Thoracic aorta (tissue), 2 donors: Measurements from ENCODE around the gene CELF1. TPM values are rescaled to one million over a fixed set of nuclear protein-coding genes. Genes with fewer than 3 reads are reported as not detected.

Experiments
- total RNA-seq, 2 donors: library from RNA; depleted of rRNA; stranded (reverse); fragments of >200 nt; gene quantifications; one replicate each; pipeline versions ENCODE4 v1.1.0 to v1.2.3, GENCODE V29; 2016

CELF1 gene
- total RNA-seq, 2 donors from 2014 or later, result 112 to 114 TPM

Other genes starting within 250 kb of the CELF1 start
- not detected for gene MYBPC3, start 200.4 kb downstream of the CELF1 start, total RNA-seq
- gene SPI1, start 174.6 kb downstream of the CELF1 start, total RNA-seq, result 10 to 100 TPM; 35.0 to 44.4 TPM
- 100 to 1,000 TPM in 1 of 2 donors, 10 to 100 TPM in 1; 97.7 to 163 TPM for gene SLC39A13, start 144.5 kb downstream of the CELF1 start, total RNA-seq
- 100 to 1,000 TPM; 122 to 160 TPM for gene PSMC3, start 126.7 kb downstream of the CELF1 start, total RNA-seq
- under 1 TPM in 1 of 2 donors, not detected in 1; 0.41 TPM for gene RAPSN, start 104.0 kb downstream of the CELF1 start, total RNA-seq
- 100 to 1,000 TPM in 1 of 2 donors, 10 to 100 TPM in 1; 69.9 to 112 TPM for gene PTPMT1, start 12.5 kb upstream of the CELF1 start, total RNA-seq
- gene KBTBD4, start 25.8 kb upstream of the CELF1 start, total RNA-seq, result 10 to 100 TPM; 14.9 to 19.1 TPM
- 10 to 100 TPM; 29.9 to 75.7 TPM for gene NDUFS3, start 25.9 kb upstream of the CELF1 start, total RNA-seq
- gene FAM180B, start 33.5 kb upstream of the CELF1 start, total RNA-seq, result 1 to 10 TPM in 1 of 2 donors, under 1 TPM in 1; 0.27 to 3.4 TPM
- 1 to 10 TPM; 2.0 to 2.8 TPM for gene C1QTNF4, start 41.3 kb upstream of the CELF1 start, total RNA-seq
- 10 to 100 TPM; 21.9 to 47.8 TPM for gene MTCH2, start 89.4 kb upstream of the CELF1 start, total RNA-seq
- under 1 TPM in 1 of 2 donors, not detected in 1; 0.95 TPM for gene AGBL2, start 162.2 kb upstream of the CELF1 start, total RNA-seq
- gene FNBP4, start 214.2 kb upstream of the CELF1 start, total RNA-seq, result 100 to 1,000 TPM; 188 to 238 TPM